GM12801 (cell line): Measurements from ENCODE around the gene LDLRAD4.

Source experiments
- TF ChIP-seq, protein P1 (sequence below): IDR thresholded peaks from one replicate; pipeline ENCODE4 v1.5.1; 2011; ENCODE audit warnings: control low read depth; ENCODE audit not compliant: insufficient read length; ENCODE audit errors: extremely low read depth

The LDLRAD4 gene

DNA sequence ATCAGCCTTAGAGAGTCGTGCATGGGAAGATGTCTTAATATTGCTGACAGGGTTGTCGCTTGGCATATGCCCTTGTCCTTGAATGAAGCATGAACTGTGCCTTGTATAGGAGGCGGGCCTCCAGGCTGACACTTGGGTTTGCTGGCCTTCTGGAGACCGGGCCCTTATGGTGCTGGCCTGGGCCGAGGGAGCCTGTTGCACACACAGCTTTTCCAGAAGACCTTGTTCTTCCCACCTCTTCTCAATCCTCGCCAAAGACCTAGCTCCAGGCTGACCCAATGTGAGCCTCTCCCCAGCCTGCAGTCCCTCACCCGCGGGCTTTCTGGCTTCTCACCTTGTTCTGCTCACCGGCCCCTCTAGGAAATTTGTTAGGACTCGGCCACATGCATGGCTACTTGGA, 308.7 kb downstream of the LDLRAD4 start:
- TF ChIP-seq, protein P1, sequence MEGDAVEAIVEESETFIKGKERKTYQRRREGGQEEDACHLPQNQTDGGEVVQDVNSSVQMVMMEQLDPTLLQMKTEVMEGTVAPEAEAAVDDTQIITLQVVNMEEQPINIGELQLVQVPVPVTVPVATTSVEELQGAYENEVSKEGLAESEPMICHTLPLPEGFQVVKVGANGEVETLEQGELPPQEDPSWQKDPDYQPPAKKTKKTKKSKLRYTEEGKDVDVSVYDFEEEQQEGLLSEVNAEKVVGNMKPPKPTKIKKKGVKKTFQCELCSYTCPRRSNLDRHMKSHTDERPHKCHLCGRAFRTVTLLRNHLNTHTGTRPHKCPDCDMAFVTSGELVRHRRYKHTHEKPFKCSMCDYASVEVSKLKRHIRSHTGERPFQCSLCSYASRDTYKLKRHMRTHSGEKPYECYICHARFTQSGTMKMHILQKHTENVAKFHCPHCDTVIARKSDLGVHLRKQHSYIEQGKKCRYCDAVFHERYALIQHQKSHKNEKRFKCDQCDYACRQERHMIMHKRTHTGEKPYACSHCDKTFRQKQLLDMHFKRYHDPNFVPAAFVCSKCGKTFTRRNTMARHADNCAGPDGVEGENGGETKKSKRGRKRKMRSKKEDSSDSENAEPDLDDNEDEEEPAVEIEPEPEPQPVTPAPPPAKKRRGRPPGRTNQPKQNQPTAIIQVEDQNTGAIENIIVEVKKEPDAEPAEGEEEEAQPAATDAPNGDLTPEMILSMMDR: no peak

DNA sequence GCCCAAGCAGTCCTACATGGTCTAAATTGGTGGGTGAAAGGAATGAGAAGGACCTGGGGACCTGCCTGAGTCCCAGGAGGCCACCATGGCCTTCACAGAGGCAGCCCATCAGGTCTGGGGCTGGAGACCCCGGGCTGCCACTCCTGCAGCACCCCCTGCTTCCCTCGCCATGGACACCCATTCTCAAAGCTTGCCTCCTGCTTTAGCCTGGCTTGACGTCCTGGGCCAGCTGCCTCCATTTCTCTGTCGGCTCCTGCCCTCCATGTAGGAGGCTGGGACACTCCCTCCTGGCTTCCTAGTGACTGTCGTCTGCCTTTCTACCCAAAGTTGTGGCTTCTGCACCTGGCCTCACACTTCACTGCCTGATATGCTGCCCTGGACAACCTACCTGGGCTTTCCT, 309.2 kb downstream of the LDLRAD4 start:
- TF ChIP-seq, protein P1: no peak

DNA sequence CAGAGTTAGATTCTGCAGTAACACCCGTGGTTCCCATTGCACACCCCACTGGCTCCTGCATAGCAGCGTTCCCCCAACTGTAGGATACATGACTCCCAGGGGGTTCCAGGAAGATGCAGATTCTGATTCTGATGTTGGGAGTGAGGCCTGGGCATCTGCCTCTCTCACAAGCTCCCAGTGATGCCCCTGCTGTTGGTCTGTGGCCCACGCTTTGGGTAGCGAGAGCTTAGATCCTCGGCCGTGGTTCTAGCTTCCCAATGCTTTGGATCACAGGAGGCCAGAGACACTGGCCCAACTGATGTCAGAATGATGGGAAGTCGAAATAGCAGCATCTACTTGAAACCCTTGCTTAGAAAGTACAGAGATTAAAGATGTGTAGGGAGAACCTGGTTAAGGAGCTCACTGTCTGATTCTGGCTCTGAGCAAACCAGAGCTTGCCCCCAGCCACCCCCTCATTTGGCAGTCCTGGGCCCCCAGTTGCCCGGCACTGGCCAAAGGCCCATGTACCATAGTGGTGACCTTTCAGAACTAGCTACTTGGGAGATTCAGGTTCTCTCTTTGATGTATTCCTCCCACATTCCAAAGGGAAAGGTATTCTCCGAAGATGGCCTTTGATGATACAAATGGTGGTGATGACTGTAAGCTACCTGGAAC, 310.3 kb downstream of the LDLRAD4 start:
- TF ChIP-seq, protein P1: no peak

DNA sequence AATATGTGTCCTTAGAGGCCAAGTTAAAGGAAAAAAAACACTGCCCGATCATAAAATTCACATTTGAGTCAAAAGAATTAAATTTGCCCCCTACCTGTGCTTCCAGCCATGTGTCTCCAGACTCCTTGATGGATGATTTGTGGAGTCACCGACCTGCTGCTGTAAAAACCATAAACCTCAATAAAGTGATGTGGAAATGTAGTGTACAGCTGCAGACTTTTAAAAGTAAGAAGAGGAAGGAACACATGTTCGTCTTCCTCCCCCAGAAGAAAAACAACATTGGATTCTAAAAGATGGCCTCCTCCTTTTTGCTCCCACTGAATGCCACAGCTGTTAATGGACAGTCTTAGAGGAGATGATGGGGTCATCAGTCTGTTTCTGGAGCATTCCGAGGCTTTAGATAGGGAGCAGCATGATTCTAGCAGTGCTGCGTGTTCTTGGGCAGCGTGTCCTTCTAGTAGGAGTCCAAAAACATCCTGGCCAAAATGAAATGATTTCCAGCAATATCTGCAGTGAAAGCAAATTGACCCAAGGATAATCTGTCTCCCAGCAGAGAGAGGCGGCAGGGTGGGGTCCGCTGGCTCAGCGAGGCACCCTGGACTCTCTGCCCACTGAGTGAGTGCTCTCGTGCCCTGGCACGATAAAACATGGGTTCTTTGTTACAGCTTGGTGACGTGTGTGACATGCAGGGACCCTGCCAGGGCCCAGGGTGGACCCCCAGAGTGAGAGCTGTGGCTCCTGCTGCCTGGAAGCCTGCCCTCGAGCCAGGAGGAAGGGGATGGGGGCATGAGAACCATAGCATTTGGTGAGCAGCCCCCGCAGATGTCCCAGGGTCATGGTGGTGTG, 311.7 kb downstream of the LDLRAD4 start:
- TF ChIP-seq, protein P1: no peak

DNA sequence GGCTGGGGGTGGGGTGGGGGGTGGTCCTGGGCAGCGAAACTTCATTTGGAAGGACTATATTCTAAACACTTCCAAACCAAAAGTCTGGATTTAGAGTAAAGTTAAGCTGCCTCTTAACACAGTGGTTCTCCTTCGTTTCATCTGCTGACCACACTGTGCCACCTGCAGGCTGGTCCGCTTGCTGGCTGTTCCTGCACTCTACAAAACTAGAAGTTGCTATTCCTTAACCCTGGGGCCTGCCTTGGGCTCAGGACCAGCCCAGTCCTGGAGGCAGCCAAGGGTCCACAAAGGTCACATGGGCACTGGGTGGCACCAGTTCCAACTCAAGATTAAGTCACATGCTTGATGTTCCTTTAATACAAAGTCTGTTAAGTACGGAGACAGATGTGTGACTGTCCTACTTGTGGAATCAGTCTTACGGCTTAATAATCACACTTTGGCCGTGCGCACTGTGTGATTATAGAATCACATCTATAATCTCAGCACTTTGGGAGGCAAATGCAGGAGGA, 312.4 kb downstream of the LDLRAD4 start:
- TF ChIP-seq, protein P1: no peak

DNA sequence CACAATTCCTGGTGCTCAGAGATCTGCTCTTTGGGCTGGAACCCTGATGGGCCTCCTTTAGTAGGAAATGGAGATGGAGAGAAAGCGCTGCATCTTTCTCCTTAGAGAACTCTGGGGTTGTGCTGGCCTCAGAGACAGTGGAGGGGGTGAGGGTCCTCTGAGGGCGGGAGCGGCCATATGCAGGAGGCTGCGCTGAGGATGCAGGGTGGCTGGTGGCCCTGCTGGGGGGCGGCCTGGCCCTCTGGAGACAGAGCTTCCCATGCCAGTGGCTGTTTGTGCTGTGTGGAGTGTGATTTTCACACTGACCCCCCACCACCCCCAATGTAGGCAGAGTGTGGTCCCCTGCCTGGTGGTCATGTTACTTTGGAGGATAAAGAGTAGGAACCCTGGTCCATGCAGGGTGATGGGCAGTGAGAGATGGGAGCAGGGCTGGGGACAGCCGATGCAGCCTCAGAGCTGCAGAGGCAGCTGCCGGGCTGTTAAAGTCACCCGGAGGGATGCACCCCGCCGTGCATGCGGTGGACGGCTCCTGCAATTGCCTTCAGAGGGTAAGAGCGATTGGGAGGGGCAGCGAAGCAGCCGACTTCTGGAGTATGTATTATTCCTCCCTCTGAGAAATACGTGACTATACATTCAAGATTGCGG, 313.2 kb downstream of the LDLRAD4 start:
- TF ChIP-seq, protein P1: no peak

DNA sequence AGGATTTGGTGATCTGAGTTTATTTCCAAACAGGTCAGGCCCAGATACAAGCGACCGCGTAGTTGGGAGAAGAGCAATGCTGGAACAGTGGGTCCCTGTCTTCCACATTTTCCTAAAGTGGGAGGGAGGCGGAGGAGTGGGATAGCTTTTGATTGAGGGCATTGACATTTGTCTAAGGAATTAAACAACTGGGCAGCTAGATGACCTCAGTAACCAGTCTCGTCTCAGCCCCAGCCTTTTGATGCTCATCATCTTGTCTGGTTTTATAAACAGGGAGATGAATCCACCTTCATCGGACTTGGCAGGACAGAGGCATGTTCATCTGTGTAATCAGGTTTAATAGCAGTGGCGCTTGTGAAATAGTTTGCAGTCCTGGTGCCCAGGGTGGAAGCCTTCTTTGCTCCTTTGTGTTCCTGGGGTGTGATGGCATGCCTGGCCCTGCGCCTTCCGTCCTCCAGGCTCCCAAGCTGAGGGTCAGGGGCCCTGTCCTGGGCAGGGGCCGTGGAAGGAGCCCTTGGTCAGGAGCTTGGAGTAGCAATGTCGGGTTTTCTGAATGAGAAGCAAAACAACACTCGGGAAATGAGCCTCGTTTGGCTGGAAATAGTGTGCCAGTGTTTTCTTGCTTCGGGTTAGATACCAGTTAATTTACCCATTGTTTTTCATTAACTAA, 314.0 kb downstream of the LDLRAD4 start:
- TF ChIP-seq, protein P1: no peak
